D721Med (cell line): ENCODE measurements around the gene LPCAT1.

Source experiments
- DNase-seq: peaks from one replicate; pipeline ENCODE4 v3.0.0; 2011; ENCODE audit warnings: low spot score; ENCODE audit not compliant: insufficient read length
- FAIRE-seq: peaks from 2 replicates; lab custom pipeline; 2011; peaks lifted over from hg19 to GRCh38; lab: Jason Lieb, UNC
- CTCF ChIP-seq: IDR thresholded peaks from 2 replicates; pipeline ENCODE4 v1.5.1; 2012; ENCODE audit warnings: mild to moderate bottlenecking, control low read depth; ENCODE audit not compliant: insufficient read depth; ENCODE audit errors: missing control alignments

LPCAT1 gene

DNA sequence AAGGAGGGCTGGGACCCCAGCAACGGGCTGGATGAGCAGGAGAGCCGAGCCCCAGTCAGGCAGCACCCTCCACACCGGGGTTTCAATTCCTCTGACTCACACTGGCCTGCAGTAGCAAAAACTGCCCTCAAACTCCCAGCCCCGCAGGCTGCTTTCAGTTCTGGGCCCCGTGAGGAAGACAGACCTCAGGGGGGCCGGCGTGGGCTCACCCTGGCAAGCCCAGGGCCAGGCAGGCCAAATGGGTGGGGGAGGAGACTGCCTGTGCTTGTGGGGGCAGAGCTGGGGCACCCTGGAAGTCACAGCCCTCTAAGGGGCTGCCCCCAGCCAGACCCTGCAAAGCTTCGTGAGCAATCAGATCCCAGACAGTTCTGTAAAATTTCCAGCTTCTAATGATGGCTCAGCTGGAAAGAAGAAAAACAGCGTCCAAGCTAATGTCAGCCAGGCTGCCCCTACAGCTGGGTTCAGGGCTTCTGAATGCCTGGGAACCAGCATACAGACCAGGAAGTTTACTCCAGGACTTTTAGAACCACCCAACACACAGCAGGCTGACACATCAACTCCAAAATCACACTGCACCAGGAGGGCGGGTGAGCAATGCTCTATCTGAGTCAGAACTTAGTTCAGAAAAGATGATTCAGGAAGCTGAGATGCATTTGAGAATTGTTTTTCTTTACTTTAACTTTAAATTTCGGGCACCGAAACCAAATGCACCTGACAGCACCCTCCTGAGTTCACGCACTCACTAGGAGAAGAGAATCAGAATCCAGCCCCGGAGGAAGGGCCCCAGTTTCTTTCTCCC lies 34.7 kb downstream of the LPCAT1 start:
- FAIRE-seq (no peak), DNase-seq (no peak)
- TF ChIP-seq CTCF: no peak

GRCh38 chr5:1487079-1487764 lies 36.5 kb downstream of the LPCAT1 start:
- no peak for TF ChIP-seq CTCF
- FAIRE-seq: no peak
- no peak for DNase-seq

GRCh38 chr5:1486271-1486670 lies 37.5 kb downstream of the LPCAT1 start:
- FAIRE-seq: no peak
- TF ChIP-seq CTCF: no peak
- DNase-seq: no peak

DNA sequence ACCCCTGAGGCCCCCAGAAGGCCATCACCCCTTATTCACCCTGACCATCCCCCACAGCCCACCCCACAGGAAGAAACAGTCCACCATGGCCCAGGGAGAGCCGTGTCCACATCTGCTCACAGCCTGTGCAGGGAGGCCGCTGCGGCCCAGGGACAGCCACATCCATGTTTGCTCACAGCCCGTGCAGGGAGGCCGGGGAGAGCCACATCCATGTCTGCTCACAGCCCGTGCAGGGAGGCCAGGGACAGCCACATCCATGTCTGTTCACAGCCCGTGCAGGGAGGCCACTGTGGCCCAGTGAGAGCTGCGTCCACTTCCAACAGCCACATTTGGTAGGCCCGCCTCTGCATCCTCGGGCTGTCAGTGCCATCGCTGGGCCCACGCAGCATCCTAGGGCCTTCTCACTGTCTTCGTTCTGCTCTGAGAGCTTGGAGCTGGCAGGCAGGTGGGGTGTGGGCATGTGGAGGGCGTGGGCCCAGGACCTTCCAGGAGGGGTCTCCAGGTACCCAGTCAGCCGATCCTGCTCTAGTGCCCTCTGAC lies 38.1 kb downstream of the LPCAT1 start:
- TF ChIP-seq CTCF: no peak
- DNase-seq (no peak), FAIRE-seq (no peak)

DNA sequence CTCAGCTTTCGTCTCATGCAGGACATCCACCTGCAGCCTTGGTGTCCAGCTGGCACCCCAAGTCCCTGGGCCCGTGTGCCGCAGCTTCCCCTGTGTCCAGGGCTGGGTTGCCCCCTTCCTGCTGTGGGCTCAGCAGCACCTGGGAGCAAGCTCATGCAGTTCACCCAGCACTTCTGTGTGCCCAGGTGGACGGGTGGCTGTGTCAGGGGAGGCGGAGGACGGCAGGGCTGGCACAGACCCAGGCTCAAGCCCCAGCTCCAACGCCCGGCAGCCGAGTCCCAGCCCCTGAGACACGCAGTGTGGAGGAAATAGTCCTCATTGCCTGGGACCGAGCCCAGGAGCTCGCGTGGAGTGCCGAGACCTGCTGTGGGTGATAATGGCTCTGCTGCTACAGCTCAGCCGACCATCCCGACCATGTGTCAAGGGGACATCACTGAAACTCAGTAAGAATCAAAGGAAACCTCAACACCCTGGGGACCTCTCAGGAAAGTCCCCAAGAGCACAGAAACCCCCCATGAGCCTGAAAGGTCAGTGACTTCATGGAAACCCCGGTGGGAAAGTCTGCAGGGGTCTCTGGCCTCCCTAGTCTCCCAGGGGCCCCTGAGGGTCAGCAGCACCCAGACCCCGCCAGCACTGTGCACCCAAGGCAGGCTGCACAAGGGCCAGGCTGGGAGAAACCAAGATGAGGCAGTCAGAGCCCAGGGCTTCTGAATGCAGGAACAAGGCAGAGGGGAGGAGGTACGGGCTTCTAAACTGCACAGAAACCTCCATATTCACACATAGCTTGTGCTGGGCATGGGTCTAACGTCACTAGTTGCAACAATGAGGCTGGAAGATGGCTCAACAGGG lies 38.8 kb downstream of the LPCAT1 start:
- DNase-seq: no peak
- TF ChIP-seq CTCF: no peak

DNA sequence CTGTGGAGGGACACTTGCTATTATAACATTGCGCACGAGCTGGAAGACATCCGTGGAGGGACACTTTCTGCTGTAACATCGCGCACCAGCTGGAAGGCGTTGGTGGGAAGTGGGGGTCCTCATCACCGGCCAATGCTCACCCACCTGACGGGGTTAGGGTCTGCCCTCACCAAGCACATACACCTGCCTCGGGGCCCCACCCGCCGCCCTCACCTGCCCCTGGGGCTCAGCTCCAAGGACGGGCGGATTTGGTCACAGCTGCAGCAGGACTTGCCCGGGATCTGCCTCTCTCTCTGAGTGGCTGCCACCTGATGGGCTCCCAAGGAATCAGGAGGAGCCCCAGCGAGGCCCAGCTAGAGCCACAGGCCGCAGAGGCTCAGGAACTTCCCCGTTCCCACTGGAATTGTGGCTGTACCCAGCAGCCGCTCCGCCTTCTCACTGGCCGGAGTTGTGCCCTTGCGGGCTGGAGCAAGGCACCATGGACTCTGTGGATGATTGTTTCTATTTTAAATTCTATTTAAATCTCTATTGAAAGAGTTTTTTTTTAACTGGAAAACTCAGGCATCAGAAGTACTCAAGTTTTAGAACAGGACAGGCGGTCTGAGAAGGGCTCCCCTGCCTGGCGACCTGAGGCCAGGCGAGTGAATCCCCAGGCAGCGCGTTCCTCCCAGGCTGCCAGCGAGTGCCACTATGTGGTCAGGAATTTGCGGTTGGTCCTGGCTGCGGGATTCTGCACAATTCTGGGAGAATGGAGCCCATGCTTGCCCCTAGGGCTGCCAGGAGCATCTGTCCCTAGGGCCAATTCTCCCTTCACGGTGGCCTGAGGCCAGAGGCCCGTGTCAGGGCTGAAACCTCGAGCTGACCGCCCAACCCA lies 39.7 kb downstream of the LPCAT1 start:
- FAIRE-seq: no peak
- TF ChIP-seq CTCF: no peak

More for the DNA sequence above, 38.8 kb downstream of the LPCAT1 start:
- no peak for FAIRE-seq

More for the DNA sequence above, 39.7 kb downstream of the LPCAT1 start:
- no peak for DNase-seq
